ENCODE results near the gene EVI5L. TPM values are rescaled to one million over a fixed set of nuclear protein-coding genes. Genes with fewer than 3 reads are reported as not detected.

Gene EVI5L
- total and polyA plus RNA-seq, 2 of the 13 experiments (the other 11 are each of a cell fraction or from before 2014, with no cell fraction given), result 1.7 to 2.4 TPM

GRCh38 chr19:7853770-7854128 is 23.7 kb downstream of the EVI5L start (continued):
- TF ChIP-seq ZNF780A (CRISPR knock-in tag; IDR thresholded peaks at IDR 0.05) (no peak), ZNF609 (CRISPR knock-in tag; IDR thresholded peaks at IDR 0.05; ENCODE audit: borderline replicate concordance) (no peak), ZNF552 (CRISPR knock-in tag; IDR thresholded peaks at IDR 0.05; ENCODE audit: borderline replicate concordance) (no peak), PBX3 (CRISPR knock-in tag; IDR thresholded peaks at IDR 0.05; ENCODE audit: borderline replicate concordance) (no peak), CHD2 (IDR thresholded peaks at IDR 0.05; ENCODE audit: low read depth, low read length) (no peak), ZNF264 (CRISPR knock-in tag; IDR thresholded peaks at IDR 0.05) (no peak), FOXK1 (CRISPR knock-in tag; IDR thresholded peaks at IDR 0.05; ENCODE audit: borderline replicate concordance, low read depth) (no peak), ZNF407 (CRISPR knock-in tag; IDR thresholded peaks at IDR 0.05; ENCODE audit: not compliant biosample characterization) (peak; percentile 4), HIVEP1 (CRISPR knock-in tag; IDR thresholded peaks at IDR 0.05) (peak; percentile 9; the same call in 1 of the 2 replicates), ERF (CRISPR knock-in tag; IDR thresholded peaks at IDR 0.05) (no peak), TIGD3 (CRISPR knock-in tag; IDR thresholded peaks at IDR 0.05; ENCODE audit: borderline replicate concordance) (no peak), KLF15 (CRISPR knock-in tag; IDR thresholded peaks at IDR 0.05; ENCODE audit: borderline replicate concordance) (0 out of 2 replicates have a peak, but pooled peaks have one; percentile 1), ZNF468 (CRISPR knock-in tag; IDR thresholded peaks at IDR 0.05) (no peak)
